Measurements from ENCODE around the gene THAP9.

THAP9 gene

GRCh38 chr4:82954212-82954611 lies 53.7 kb downstream of the THAP9 start:
- no peak for FAIRE-seq

GRCh38 chr4:82957045-82957444 lies 56.5 kb downstream of the THAP9 start:
- DNase-seq (ENCODE audit: insufficient read length, low spot score) (no peak), FAIRE-seq (peak; percentile 68)

More at GRCh38 chr4:82954212-82954611, 53.7 kb downstream of the THAP9 start:
- no peak for DNase-seq (ENCODE audit: insufficient read length, low spot score)

- no peak for FAIRE-seq
Observed at GRCh38 chr4:82965763-82966162, 65.2 kb downstream of the THAP9 start.

DNA sequence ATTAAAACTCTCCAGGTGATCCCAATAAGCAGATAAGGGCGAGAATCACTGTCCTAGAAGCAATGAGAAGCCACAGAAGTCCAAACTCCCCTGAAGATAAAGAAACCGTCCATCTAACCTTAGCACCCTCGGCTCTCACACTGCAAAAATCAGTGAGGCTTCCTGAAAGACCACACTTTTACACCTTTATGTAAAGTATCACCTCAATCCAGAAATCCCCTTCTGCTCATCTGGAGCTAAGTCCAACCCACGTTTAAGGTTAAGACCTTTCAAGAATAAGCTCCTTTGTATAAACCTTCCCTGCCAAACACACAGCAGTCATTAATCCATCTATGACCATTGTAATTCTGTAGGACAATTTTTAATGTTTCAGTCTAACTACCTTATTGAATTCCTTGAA lies 68.4 kb downstream of the THAP9 start:
- DNase-seq (ENCODE audit: insufficient read length, low spot score), result no peak
- peak; percentile 76 for FAIRE-seq

More at GRCh38 chr4:82965763-82966162, 65.2 kb downstream of the THAP9 start:
- DNase-seq (ENCODE audit: insufficient read length, low spot score), result no peak

GRCh38 chr4:82969414-82969813 lies 68.9 kb downstream of the THAP9 start:
- peak; percentile 26 for FAIRE-seq

More at GRCh38 chr4:82969414-82969813, 68.9 kb downstream of the THAP9 start:
- DNase-seq (ENCODE audit: insufficient read length, low spot score), result no peak
